HG02884 (cell line): Measurements from ENCODE around the gene CLDN19.
"Not testable (repeated sequence)": the region's sequence is repeated elsewhere in the genome, so short reads cannot be mapped to it uniquely, and the experiment has no call there.

ENCODE experiments used
- ATAC-seq: cut with Tn5 transposase; IDR thresholded peaks from one replicate; pipeline ENCODE4 v1.9.1; 2021; ENCODE audit warnings: mild to moderate bottlenecking, moderate library complexity; ENCODE audit not compliant: unreplicated experiment

The CLDN19 gene

DNA sequence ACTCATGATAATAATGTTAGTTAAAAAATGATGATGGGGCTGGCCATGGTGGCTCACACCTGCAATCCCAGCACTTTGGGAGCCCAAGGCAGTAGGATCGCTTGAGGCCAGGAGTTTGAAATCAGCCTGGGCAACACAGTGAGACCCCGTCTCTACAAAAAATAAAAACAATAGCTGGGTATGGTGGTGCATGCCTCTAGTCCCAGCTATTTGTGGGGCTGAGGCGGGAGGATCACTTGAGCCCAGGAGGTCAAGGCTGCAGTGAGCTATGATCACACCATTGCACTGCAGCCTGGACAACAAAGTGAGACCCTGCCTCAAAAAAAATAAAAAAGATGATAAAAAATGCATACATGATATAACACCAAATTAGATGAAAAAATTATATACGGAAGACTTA is 21.5 kb upstream of the CLDN19 start:
- ATAC-seq: no peak

DNA sequence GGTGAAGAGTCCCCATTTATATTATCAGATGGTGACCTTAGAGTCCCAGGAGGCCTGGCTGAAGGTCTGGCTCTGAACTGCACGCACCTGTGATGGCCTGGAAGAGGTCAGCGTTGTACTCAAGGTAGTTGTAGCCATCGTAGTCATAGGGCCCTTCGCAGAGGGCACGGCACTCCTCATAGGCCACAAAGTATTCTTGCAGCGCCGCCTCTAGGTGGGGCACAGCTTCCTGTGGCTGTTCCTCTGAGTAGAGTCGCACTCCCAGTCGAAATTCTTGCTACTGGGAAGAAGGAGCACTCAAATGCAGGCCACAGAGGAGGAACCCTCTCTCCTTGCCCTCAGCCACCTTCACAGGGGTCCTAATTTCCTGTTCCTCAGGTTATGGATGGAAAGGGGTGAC is 19.1 kb upstream of the CLDN19 start:
- no peak for ATAC-seq

DNA sequence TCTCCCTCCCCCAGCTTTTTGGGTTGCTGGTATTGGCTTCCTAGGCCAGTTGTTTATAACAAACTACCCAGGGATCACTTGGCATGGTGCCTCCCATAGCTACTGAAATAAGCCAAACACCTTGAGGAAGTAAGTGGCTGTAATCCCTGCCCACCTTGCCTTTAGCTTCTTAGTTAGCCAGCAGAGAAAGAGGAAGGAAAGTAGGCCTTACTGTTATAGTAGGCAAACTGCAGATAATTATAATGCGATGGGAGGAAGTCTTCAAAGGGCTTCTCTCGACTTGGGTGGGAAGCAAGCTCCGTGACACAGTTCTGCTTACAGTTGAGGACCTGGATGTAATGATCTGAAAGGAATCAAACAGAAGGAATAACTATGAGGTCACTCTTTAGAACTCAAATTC is 18.6 kb upstream of the CLDN19 start:
- no peak for ATAC-seq

DNA sequence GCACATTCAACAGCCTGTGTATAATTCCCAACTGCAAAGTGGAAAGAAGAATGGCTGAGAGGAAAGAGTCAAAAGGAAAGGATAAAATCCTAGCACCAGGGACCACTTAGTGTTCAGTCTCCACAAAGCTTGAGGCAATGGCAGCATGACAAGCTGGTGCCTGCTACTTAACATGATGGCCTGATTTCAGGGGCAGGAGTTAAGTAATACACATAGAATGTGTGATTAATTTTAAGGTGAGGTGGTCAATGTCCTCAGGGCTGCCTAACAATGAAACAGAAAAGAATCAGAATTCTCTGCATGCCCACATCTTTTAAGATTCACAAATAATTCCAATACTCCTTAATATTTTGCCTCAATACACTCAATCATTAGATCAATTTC is 17.8 kb upstream of the CLDN19 start:
- ATAC-seq: no peak

DNA sequence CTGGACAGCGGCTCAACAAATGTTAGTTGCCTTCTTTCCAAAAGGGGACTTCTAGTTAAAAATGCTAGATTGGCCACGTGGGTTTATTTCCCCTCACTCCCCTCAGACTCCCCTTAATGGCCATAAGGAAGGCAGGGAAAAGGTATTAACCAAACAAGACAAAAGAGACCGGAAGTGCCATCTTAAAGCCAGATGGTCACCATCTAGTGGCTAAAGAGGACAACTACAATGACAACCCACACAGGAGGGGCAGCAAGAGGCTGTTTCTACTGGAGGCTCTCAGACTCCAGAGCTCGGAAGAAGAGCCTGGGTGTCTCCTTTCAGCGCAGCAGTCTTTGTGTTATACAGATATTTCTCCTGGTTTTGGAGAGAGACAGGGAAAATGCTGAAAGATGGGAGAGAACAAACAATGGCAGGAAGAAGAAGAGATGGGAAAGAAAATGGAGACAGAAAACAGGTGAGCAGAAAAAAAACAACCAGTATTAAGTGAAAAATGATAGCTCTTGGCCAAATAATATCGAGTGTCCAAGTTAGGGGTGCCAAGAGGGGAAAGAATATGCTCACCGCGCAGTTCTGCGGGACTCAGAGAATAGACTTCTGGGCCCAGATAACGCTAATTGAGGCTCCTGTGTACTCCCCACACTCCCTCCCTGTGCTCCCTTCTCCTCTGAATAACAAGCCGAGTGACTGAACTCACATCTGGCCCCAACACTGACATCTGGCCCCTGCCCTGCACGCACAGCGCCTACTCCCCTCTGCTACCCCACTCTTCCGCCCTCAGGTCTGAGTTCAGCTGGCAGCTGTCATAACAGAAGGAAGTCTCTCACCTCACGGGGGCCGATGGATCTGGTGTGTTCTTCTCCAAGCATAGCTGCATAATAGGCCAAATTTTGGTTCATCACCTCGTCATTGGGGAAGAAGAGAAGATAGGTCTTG is 17.2 kb upstream of the CLDN19 start:
- no peak for ATAC-seq

DNA sequence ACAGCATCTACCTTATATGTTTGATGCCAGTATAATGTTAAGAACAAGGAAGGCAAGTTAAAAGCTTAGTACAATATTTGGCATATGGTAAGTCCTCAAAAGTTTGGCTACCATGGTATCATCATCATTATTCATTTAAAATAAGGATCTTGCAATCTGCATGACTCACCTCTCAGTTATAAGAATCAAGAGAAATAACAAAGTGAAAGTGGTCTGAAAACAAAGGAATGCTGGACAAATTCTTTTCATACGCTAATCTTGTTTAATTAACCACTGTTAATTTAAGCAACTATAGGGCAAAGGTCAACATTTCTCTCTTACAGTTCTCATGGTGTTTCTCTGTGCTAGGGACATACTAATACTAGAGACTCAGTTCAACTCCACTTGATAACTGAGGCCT is 13.0 kb upstream of the CLDN19 start:
- no peak for ATAC-seq

DNA sequence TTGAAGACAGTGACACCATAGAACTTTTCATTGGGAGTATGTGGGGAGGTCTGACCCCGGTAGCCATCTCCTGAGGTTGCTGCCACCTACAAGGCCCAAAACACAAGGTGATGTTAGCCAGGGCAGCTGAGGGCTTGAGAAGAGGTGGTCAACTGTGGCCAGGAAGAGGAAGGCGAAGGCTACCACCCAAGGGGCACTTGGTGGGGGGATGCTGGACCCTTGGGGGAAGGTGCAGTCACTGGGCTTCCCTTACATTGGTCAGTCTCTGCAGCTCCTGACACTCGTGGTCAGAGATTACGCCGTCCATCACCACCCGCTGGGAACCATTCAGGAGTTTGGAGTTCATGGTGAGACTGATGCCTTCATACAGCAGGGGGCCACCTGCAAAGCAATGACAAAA is 12.2 kb upstream of the CLDN19 start:
- ATAC-seq: no peak

DNA sequence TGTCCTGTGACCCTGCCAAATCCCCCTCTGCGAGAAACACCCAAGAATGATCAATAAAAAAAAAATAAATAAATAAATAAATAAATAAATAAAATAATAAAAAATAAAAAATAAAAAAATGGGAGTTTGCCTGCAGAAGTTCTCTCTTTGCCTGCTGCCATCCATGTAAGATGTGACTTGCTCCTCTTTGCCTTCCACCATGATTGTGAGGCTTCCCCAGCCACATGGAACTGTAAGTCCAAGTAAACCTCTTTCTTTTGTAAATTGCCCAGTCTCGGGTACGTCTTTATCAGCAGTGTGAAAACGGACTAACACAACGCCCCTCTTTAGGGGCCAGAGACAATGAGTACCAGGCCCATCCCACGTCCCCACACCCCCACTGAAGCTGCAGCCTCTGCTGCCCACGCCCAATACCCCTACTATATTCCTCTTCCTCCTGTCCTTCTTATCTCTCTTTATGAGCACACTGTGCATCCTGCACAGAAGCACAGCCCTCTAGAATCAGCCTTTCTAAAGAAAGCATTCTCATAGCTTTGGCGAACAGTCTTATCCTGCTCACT is 11.6 kb upstream of the CLDN19 start:
- ATAC-seq: not testable (repeated sequence)

DNA sequence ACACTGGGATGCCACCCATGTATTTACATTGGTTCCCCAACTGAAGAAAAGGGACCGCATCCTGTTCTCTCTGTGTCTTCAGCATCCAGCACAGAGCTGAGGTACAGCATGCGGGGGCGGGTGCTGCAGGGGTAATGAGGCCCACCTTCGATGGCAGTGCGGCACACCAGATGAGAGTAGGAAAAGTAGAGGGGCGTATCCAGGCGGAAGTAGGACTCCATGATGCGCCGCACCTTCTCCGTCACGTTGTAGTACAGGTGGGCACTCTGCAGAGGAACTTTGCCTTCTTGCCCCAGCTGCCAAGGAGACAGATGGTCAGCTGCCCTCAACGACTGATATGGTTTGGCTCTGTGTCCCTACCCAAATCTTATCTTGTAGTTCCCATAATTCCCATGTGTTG is 10.0 kb upstream of the CLDN19 start:
- ATAC-seq: no peak

DNA sequence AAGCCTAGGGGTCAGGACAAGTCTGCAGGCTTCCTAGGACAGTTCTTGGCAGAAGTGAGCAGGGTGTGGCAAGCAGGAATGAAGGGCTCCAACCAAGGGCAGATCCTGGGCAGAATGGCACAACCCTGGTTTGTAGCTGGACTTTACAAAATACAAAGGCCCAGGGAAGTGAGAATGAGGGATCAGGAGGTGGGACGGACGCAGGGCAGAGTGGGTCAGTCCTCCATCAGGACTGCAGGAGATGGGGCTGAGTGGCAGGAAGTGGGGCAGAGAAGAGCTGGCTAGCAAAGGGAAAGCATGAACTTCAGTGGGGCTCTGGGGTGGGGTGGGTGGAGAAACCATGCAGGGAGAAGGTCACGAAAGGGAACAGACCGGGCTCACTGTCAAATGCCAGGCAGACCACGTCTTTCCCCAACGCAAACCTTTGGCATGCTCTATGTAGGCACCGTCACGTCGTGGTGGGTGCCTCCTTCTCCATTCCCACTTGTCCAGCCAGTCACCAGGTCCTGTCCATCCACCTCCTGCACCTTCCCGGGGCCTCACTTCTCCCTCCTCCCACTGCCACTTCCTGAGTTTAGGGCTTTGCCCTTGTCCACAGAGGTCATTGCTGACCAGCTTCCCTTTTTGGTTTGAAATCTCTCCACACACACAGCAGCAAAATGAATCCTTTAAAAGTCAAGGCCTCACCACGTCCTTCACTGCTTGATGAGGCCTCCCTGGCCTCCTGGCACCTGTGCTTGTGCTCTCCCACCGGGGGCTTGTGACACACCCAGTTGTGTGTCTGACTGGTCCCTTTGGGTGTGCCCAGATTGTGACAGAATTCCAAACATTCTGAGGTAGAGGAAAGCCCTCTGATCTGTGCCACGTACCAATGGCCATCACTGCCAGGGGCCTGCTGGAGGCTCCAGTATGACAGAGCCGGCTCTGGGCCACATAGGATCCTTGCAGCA is 8.7 kb upstream of the CLDN19 start:
- no peak for ATAC-seq

DNA sequence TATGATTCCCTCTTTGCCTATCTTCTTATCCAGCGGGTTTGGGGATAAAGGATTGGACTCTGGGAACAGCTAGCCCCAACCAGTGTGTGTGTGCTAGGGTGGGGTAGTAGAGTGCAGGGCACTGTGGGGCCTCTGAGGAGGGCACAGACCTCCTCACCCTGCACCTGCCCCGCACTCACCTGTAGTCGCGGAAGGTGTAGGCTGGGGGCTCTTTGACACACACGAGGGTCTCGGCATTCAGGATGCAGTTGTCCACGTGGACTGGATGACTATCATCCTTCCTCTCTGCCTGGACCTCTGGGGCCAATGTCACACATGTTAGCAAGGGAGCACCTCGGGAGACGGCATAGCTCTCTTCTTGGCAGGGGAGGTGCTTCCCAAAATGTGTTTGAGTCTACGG is 8.0 kb upstream of the CLDN19 start:
- no peak for ATAC-seq

DNA sequence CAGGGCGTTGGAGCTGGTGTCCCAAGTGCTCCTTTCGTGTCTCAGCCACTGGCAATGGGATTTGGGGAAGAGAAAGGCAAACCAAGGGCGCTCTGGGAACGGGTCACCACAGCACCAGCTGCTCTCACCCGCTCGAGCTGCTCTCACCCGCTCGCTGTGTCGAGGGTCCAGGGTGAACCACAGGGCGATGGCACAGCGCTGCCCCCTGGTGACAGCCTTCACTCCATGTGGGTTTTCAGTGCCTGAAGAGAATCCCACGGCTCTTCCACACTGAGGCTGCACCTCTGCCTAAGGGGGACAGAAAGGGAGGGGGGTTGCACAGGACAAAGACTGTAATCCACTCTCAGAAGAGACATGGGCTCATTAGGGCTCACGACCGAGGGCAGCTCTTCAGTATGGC is 7.1 kb upstream of the CLDN19 start:
- no peak for ATAC-seq

DNA sequence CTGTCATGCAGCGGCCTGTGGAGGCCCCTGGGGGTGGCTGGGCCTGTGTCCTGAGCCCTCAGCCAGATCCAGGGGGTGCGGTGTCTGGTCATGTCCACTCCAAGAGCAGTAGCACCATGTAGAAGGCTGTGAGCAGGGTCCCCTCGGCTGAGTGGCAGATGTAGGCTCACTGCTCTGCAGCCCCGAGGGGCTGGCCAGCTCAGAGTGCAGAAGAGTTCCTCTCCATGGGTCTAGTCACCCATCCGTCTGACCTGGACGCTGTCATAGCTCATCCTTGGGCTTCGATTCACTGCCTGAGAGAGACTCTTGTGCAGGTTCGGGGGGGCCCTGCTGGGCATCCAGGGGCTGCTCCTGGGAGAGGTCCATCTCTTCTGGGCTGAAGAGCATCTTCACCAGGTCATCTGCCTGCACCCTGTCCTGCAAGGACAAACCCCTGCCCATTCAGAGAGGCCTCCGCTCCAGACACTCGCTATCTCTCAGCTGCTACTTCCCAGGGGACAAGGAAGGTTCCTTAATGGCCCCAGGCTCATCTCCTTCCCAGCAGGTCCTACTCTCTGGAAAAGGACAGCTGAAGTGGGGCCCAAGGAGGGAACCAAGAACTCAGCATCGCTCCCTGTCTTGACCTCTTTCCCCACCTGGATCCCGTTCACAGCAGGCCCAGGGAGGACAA is 6.5 kb upstream of the CLDN19 start:
- no peak for ATAC-seq

DNA sequence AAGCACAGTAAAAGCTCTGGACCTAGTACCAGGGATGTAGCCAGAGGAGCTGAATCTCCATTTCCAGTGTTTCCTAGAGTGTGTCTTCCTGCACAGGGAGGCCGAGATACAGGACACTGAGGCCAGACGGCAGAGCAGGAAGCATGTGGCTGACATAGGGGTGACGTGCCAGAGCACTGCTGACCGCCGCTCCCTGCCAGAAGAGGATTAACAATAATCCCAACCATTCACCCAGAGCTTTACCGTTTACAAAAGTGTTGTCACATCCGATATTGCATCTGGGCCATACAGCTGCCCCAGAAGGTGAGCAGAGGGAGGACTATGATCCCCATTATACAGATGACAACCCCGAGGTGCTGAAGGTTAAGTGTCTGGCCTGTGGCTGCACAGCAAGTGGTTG is 5.8 kb upstream of the CLDN19 start:
- ATAC-seq: no peak

DNA sequence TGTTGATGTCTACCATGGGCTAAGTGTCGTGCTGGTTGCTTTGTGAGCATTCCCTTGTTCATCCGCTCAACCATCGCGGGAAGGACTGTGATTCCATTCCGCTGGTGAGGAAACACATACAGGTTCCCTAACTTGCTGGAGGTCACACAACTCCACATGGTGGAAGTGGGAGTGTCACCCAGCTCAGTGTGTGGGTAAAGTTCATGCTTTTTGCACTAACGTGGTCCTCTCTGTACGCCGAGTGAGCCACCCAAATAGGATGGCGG is 4.0 kb upstream of the CLDN19 start:
- ATAC-seq: no peak

DNA sequence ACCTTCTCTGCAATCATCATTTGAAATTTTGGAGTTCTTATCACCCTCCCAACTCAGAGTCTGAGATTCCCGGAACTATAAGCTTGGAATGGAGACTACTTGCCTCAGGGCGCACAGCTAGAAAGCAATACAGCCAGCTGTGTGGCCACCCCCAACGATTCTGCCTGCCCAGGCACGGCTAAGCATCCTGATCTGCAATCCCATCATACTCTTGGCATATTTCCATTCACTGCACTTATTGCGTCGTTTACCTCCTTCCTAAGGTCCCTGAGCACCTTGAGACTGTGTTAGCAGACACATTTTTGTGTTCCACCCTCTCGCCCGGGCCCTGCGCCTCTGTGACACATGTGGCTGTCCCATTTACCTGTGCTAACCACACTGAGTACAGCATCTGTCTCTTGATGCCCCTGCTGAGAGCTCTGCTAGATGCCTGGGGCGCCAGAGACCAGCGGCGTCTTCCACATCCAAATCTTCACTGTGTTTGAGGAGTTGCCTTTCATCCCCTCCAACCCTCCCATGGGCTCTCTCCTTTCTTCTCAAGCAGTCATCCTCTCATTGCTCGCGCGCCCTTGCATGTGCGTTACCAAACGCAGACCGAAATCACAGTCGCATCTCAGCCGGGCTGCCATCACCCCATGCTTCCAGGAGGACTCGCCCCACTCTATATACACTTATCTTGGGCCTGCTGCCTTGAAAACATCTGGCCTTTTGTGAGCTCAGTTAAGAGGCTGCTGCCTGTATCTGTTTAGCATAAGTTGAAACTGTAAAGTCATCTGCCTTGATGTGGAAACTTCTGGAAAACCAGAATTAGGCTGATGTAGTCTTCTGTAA is 3.5 kb upstream of the CLDN19 start:
- no peak for ATAC-seq

DNA sequence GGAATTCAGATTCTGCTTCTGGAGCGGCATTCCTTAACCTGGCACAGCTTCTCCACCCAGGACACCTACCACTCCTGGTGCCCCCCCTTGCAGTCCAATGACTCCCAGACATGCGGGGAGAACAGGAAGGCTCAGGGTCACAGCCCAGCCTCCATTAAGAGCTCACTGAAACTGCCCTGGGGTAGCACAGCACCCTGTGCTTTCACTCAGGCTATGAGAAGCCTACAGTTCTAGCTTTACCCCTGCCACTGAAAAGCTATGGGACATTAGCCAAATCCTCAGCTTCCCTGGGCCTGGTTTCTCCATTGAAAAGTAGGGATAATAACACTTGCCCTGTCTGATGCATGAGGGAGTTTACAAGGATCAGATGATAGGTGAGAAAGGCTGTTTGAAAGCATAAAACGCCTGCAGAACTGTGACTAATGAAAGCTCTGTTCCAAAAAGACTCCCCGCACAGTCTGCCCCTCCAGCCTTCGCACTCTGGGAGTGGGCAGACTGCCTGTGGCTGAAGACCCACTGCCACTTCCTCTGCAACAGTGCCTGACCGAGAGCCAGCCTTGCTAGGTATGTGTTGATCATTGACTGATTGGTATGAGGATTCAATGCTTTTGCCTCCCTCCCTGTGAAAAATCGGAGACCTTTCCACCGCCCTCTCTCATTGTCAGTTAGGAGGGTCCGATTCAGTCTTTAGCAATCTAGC is 2.7 kb upstream of the CLDN19 start:
- ATAC-seq: no peak

DNA sequence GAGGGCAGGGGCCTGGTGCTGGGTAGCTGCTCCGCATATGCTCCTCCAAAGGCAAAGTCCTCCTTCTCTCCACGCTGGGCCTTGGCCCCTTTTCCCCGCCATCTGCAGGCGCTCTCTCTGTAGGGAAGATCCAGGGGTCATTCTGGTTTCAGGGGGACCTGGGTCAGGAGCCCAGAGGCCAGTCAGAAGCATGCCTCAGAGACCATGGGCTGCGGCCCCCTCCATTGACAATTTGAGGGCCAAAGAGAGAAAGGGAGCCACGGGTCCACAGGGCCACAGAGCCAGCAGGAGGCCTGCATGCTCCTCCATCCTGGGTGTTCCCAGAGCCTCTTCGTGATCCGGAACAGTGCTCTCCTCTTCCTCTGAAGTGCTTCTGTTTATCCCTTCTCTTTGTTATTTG is 2.1 kb upstream of the CLDN19 start:
- no peak for ATAC-seq

DNA sequence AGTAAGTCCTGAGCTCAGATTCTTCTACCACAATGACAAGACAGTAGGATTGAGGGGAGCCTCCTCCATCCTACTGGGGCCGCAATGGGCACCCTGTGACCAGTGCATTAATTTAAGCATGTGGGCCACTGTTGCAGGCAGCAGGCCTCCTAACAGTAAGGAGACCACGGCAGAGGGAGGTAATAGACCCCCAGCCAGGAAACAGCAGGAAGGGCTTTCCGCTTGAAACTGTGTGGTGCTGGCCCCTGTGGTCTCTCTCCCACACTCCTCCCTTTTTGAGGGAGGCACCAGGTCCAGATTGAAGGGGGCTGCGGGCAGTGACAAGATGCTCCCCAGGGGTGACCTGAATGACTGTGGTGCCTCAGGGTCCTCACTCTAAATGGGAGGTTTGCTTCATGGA is 1.7 kb upstream of the CLDN19 start:
- no peak for ATAC-seq
